Endothelial cell of umbilical vein (primary cell): ENCODE measurements around the gene OSBPL10. TPM values are rescaled to one million over a fixed set of nuclear protein-coding genes. Genes with fewer than 3 reads are reported as not detected.

ENCODE experiments used
- BruUV-seq: library from RNA; stranded (reverse); fragments of 400-500 nt; replicated peaks from 2 replicates; lab custom pipeline; 2021; lab: Mats Ljungman, UMichigan
- CTCF ChIA-PET: fragments of 300-600, 350-600 bp; sonication (Branson Sonifier 250); formaldehyde crosslinking; loops from one replicate; lab custom pipeline; 2021; ENCODE audit warnings: antibody characterized with exemption, inconsistent platforms; lab: Charles Lee
- POLR2A ChIA-PET: fragments of 300-600, 350-600 bp; sonication (Branson Sonifier 250); formaldehyde crosslinking; loops from one replicate; lab custom pipeline; 2021; ENCODE audit warnings: antibody characterized with exemption, inconsistent platforms; lab: Charles Lee
- DNase-seq: peaks from one replicate; pipeline ENCODE4 v3.0.0-alpha.2; 2011; ENCODE audit warnings: low read depth, low spot score
- FAIRE-seq: peaks from 2 replicates; lab custom pipeline; 2011; peaks lifted over from hg19 to GRCh38; lab: Jason Lieb, UNC
- H2AFZ ChIP-seq: 2 replicates; pipeline ENCODE4 v1.6.0; 2012; ENCODE audit warnings: low read depth, low read length, control low read depth, inconsistent platforms
- H3K27ac ChIP-seq: 2 replicates; pipeline ENCODE4 v1.5.1; 2011; ENCODE audit warnings: low read depth, mild to moderate bottlenecking, control low read depth, low read length, moderate library complexity; ENCODE audit not compliant: insufficient read depth
- H3K27me3 ChIP-seq, 2 experiments: 2 replicates each; pipeline versions ENCODE4 v1.6.0 to v1.6.1; 2011; ENCODE audit warnings: low read length in 2 of 2, mixed read lengths in 1 of 2; ENCODE audit not compliant: control insufficient read depth in 2 of 2, insufficient read depth in 2 of 2
- H3K36me3 ChIP-seq, 2 experiments: 2 replicates in 1 of 2; 3 replicates in 1 of 2; pipeline ENCODE4 v1.5.1; 2011; ENCODE audit warnings: low read length in 2 of 2, mild to moderate bottlenecking in 1 of 2, moderate library complexity in 1 of 2; ENCODE audit not compliant: control insufficient read depth in 2 of 2, insufficient read depth in 2 of 2; ENCODE audit errors: extremely low read depth in 1 of 2
- H3K4me1 ChIP-seq: 3 replicates; pipeline ENCODE4 v1.5.1; 2011; ENCODE audit warnings: mild to moderate bottlenecking, low read length; ENCODE audit not compliant: control insufficient read depth, insufficient read depth; ENCODE audit errors: extremely low read depth
- H3K4me2 ChIP-seq: 2 replicates; pipeline ENCODE4 v1.6.1; 2011; ENCODE audit warnings: low read length, control low read depth, mixed read lengths; ENCODE audit not compliant: insufficient read depth
- H3K4me3 ChIP-seq, 3 experiments: fragments of 200-600 bp in 1 of 3; sonication (generic), shearing (Covaris generic) in 1 of 3; replicated peaks in 1 of 3; 2 replicates each; pipeline ENCODE4 v1.5.1; 2011 to 2016; ENCODE audit warnings: control low read depth in 3 of 3, low read length in 3 of 3, mild to moderate bottlenecking in 2 of 3, inconsistent platforms in 1 of 3, low read depth in 1 of 3, moderate library complexity in 1 of 3; ENCODE audit not compliant: insufficient read depth in 1 of 3
- H3K79me2 ChIP-seq: 2 replicates; pipeline ENCODE4 v1.6.0; 2012; ENCODE audit warnings: low read length, inconsistent platforms; ENCODE audit not compliant: control insufficient read depth, insufficient read depth
- H3K9ac ChIP-seq: replicated peaks from 2 replicates; pipeline ENCODE3; 2011; ENCODE audit warnings: low read length, control low read depth; ENCODE audit not compliant: insufficient read depth; ENCODE audit errors: extremely low read depth
- H3K9me1 ChIP-seq: replicated peaks from 3 replicates; pipeline ENCODE4 v1.6.0; 2011; ENCODE audit warnings: mild to moderate bottlenecking, low read length; ENCODE audit not compliant: control insufficient read depth, insufficient read depth; ENCODE audit errors: extremely low read depth
- H3K9me3 ChIP-seq: replicated peaks from 2 replicates; pipeline ENCODE4 v1.5.1; 2012; ENCODE audit warnings: low read length, inconsistent platforms; ENCODE audit not compliant: control insufficient read depth, insufficient read depth
- H4K20me1 ChIP-seq: replicated peaks from 2 replicates; pipeline ENCODE3; 2011; ENCODE audit warnings: mild to moderate bottlenecking, low read length; ENCODE audit not compliant: control insufficient read depth, insufficient read depth; ENCODE audit errors: extremely low read depth
- EZH2 ChIP-seq: IDR thresholded peaks from 2 replicates; pipeline ENCODE4 v1.6.1; 2012; ENCODE audit warnings: borderline replicate concordance, low read depth, mild to moderate bottlenecking, moderate library complexity, low read length, inconsistent platforms; ENCODE audit not compliant: severe bottlenecking
- FOS ChIP-seq: IDR thresholded peaks from 2 replicates; pipeline ENCODE4 v1.6.1; 2011; ENCODE audit warnings: mild to moderate bottlenecking, low read length, moderate library complexity, borderline replicate concordance; ENCODE audit not compliant: insufficient read depth
- GATA2 ChIP-seq: IDR thresholded peaks from 2 replicates; pipeline ENCODE4 v1.7.0; 2011; ENCODE audit warnings: low read depth, mild to moderate bottlenecking, moderate library complexity, mixed read lengths, low read length; ENCODE audit not compliant: insufficient read length, insufficient read depth
- JUN ChIP-seq: IDR thresholded peaks from 2 replicates; pipeline ENCODE4 v1.6.1; 2011; ENCODE audit warnings: borderline replicate concordance, low read depth; ENCODE audit not compliant: insufficient read length, insufficient read depth
- MYC ChIP-seq: IDR thresholded peaks from one replicate; pipeline ENCODE4 v1.6.1; 2011; ENCODE audit warnings: mild to moderate bottlenecking, low read depth, low read length
- POLR2A ChIP-seq: IDR thresholded peaks from 2 replicates; pipeline ENCODE4 v1.6.1; 2012; ENCODE audit warnings: low read depth, mild to moderate bottlenecking, control low read depth, low read length
- POLR2AphosphoS5 ChIP-seq: IDR thresholded peaks from 2 replicates; pipeline ENCODE4 v1.6.1; 2012; ENCODE audit warnings: low read depth, mild to moderate bottlenecking, control low read depth, low read length, moderate library complexity; ENCODE audit not compliant: insufficient read depth
- dilution Hi-C: fragments of 300-500 bp; cut with MboI; formaldehyde crosslinking; loops from one replicate; pipeline ENCODE4 v1.15.0; 2019; ENCODE audit warnings: low sequenced_read_pairs; ENCODE audit not compliant: extremely low pct_ligation_motif_present
- intact Hi-C: fragments of 100-400 bp; cut with micrococcal nuclease; formaldehyde crosslinking; loops from one replicate; pipeline ENCODE4 v1.10.0; 2022
- polyA plus RNA-seq, 4 experiments: library from polyadenylated mRNA; depleted of rRNA in 3 of 4; stranded (reverse) in 3 of 4; unstranded in 1 of 4; fragments of >200 nt; gene quantifications; 2 replicates each; pipeline versions ENCODE4 v1.2.1 to v1.2.3, GENCODE V29; 2011 to 2012; ENCODE audit warnings: missing spikeins in 1 of 4
- total RNA-seq: library from RNA; stranded (reverse); gene quantifications from 2 replicates; pipeline ENCODE4 v1.2.3, GENCODE V29; 2021
- TF ChIP-seq, protein P1 (sequence below), 2 donors: IDR thresholded peaks; 1 replicate in 1 of 2; 2 replicates in 1 of 2; pipeline ENCODE4 v1.5.1; 2011; ENCODE audit warnings: low read length in 2 of 2, mild to moderate bottlenecking in 2 of 2, moderate library complexity in 2 of 2, control low read depth in 1 of 2, inconsistent platforms in 1 of 2, low read depth in 1 of 2; ENCODE audit not compliant: insufficient read depth in 1 of 2; ENCODE audit errors: extremely low read depth in 1 of 2
- TF ChIP-seq, protein P2 (sequence below): IDR thresholded peaks from 2 replicates; pipeline ENCODE4 v1.6.1; 2011; ENCODE audit not compliant: insufficient read depth, insufficient read length

The OSBPL10 gene
- total and polyA plus RNA-seq, 2 donors (not counting 3 experiments of a cell fraction or from before 2014, with no cell fraction given): 10.8 to 47.6 TPM

DNA sequence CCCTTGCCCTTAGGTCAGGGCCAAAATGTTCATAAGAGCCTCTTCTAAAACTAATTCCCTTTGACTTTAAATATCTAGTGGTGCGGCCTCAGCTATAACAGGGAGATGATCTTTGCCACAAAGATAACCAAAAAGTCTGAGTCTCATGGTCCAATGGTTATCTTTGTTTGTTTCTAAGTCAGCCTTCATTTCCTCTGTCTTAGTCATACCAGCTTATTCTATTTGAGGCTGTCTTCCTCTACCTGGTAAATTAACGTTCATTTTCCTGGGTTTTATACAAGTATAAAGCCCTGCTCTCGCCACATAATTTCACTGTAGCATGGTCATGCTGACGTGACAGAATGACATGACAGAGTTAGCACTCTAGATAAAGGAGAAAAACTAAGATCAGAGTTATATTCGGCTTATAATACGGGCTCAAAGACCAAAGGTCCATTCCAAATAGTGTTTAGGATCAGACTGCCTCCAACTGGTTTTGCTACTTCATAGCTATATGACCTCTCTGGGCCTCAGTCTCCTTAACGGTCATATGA is 18.9 kb upstream of the OSBPL10 start:
- H3K79me2 ChIP-seq: no peaks in the 10 kb centered on the region
- no peak overlapping the region for H2AFZ ChIP-seq
- POLR2A ChIA-PET: no interaction called here
- DNase-seq: no peak
- H4K20me1 ChIP-seq: no peaks in the 10 kb centered on the region
- H3K9me1 ChIP-seq: no peaks in the 10 kb centered on the region
- H3K9ac ChIP-seq: no peak overlapping the region
- BruUV-seq: no TSS peak
- H3K9me3 ChIP-seq: no peaks in the 10 kb centered on the region
- H3K4me1 ChIP-seq: no peaks in the 10 kb centered on the region
- CTCF ChIA-PET: interaction anchor here (0.7 kb wide), 1 partner anchor 19 kb away, joined by 3 read pairs; no protein-coding TSS in a partner anchor
- TF ChIP-seq, protein P1, sequence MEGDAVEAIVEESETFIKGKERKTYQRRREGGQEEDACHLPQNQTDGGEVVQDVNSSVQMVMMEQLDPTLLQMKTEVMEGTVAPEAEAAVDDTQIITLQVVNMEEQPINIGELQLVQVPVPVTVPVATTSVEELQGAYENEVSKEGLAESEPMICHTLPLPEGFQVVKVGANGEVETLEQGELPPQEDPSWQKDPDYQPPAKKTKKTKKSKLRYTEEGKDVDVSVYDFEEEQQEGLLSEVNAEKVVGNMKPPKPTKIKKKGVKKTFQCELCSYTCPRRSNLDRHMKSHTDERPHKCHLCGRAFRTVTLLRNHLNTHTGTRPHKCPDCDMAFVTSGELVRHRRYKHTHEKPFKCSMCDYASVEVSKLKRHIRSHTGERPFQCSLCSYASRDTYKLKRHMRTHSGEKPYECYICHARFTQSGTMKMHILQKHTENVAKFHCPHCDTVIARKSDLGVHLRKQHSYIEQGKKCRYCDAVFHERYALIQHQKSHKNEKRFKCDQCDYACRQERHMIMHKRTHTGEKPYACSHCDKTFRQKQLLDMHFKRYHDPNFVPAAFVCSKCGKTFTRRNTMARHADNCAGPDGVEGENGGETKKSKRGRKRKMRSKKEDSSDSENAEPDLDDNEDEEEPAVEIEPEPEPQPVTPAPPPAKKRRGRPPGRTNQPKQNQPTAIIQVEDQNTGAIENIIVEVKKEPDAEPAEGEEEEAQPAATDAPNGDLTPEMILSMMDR (IDR thresholded peaks at IDR 0.05; ENCODE audit: extremely low read depth in 1 of 2, insufficient read depth in 1 of 2, low read depth in 1 of 2, low read length in 2 of 2): no peak
- TF ChIP-seq GATA2 (no peak), EZH2 (no peak), JUN (no peak), MYC (no peak)
- no peak overlapping the region for H3K27ac ChIP-seq
- dilution Hi-C loops (no loop called here), intact Hi-C loops (no loop called here)
- no peak overlapping the region for H3K4me3 ChIP-seq
- H3K36me3 ChIP-seq: no peaks in the 10 kb centered on the region
- peaks cover 4 to 10% of the 10 kb centered on the region in 2 experiments for H3K27me3 ChIP-seq
- FAIRE-seq: peak; percentile 54
- no peak overlapping the region for H3K4me2 ChIP-seq

GRCh38 chr3:31997500-31997899 is 16.4 kb upstream of the OSBPL10 start:
- no TSS peak for BruUV-seq
- no peak for DNase-seq
- H4K20me1 ChIP-seq: no peaks in the 10 kb centered on the region
- CTCF ChIA-PET: no interaction called here
- no peaks in the 10 kb centered on the region for H3K79me2 ChIP-seq
- no peaks in the 10 kb centered on the region for H3K4me1 ChIP-seq
- H2AFZ ChIP-seq: no peak overlapping the region
- no peaks in the 10 kb centered on the region for H3K9me3 ChIP-seq
- TF ChIP-seq MYC (no peak), POLR2AphosphoS5 (no peak), FOS (no peak), GATA2 (no peak), JUN (no peak), POLR2A (no peak), EZH2 (no peak)
- TF ChIP-seq, protein P1 (IDR thresholded peaks at IDR 0.05; ENCODE audit: extremely low read depth in 1 of 2, insufficient read depth in 1 of 2, low read depth in 1 of 2, low read length in 2 of 2): no peak
- TF ChIP-seq, protein P2, sequence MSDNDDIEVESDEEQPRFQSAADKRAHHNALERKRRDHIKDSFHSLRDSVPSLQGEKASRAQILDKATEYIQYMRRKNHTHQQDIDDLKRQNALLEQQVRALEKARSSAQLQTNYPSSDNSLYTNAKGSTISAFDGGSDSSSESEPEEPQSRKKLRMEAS: no peak
- dilution Hi-C loops: no loop called here
- H3K4me2 ChIP-seq: no peak overlapping the region
- intact Hi-C loops: no loop called here
- no peaks in the 10 kb centered on the region for H3K36me3 ChIP-seq
- no peak overlapping the region for H3K9ac ChIP-seq
- no peak overlapping the region for H3K4me3 ChIP-seq
- no peak for FAIRE-seq
- POLR2A ChIA-PET: no interaction called here
- no peaks in the 10 kb centered on the region for H3K9me1 ChIP-seq
- no peak overlapping the region for H3K27ac ChIP-seq
- H3K27me3 ChIP-seq: no peaks in the 10 kb centered on the region
